Kidney epithelial cell (primary cell): Measurements from ENCODE around the gene RPS18. TPM values are rescaled to one million over a fixed set of nuclear protein-coding genes. Genes with fewer than 3 reads are reported as not detected.
"Not testable (repeated sequence)": the region's sequence is repeated elsewhere in the genome, so short reads cannot be mapped to it uniquely, and the experiment has no call there.

Experiments used
- DNase-seq: peaks from one replicate; pipeline ENCODE4 v3.0.0-alpha.2; 2010; ENCODE audit warnings: low read depth
- H3K27me3 ChIP-seq: 2 replicates; pipeline ENCODE4 v1.6.0; 2011; ENCODE audit warnings: low read length; ENCODE audit not compliant: control insufficient read depth, insufficient read depth
- H3K36me3 ChIP-seq: 2 replicates; pipeline ENCODE4 v1.5.1; 2011; ENCODE audit warnings: low read length; ENCODE audit not compliant: control insufficient read depth, insufficient read depth
- H3K4me3 ChIP-seq: 2 replicates; pipeline ENCODE4 v1.5.1; 2011; ENCODE audit warnings: low read depth, mild to moderate bottlenecking, control low read depth, low read length
- CTCF ChIP-seq: IDR thresholded peaks from 2 replicates; pipeline ENCODE4 v1.5.1; 2011; ENCODE audit warnings: mild to moderate bottlenecking, moderate library complexity, low read length, control low read depth, inconsistent platforms; ENCODE audit not compliant: insufficient read depth, poor library complexity, severe bottlenecking
- total RNA-seq: library from RNA; depleted of rRNA; stranded (reverse); fragments of >200 nt; gene quantifications from 2 replicates; pipeline ENCODE4 v1.2.3, GENCODE V29; 2015

RPS18 gene
- 6,267 and 7,360 TPM in 2 replicates for total RNA-seq

- Histone ChIP-seq H3K4me3 (peak within 1 kb of the TSS; percentile 69), H3K36me3 (peaks cover 3% of the 10 kb centered on the region), H3K27me3 (no peaks in the 10 kb centered on the region)
- TF ChIP-seq CTCF: no peak
- DNase-seq: peak; percentile 96
These were observed at the start of gene RPS18, which contains the start of gene VPS52 for GRCh38 chr6:33271468-33272274. TSS of gene RPS18 (plus strand) at chr6:33272075. CDS start at chr6:33272120, 45 bp downstream. TSS of gene VPS52 (minus strand) at chr6:33271876. CDS start at chr6:33271675, 201 bp downstream.

GRCh38 chr6:33226503-33227120 is 45.3 kb upstream of the RPS18 start:
- not testable (repeated sequence) for H3K36me3 ChIP-seq, H3K4me3 ChIP-seq, H3K27me3 ChIP-seq, DNase-seq

- peaks cover 13% of the 10 kb centered on the region for H3K27me3 ChIP-seq
- no peaks in the 10 kb centered on the region for H3K36me3 ChIP-seq
- DNase-seq: no peak
- no peak for TF ChIP-seq CTCF
- H3K4me3 ChIP-seq: no peak overlapping the region
These were observed 36.6 kb upstream of the RPS18 start for GRCh38 chr6:33235221-33235634.

- no peak for TF ChIP-seq CTCF
These were observed 35.5 kb upstream of the RPS18 start for GRCh38 chr6:33236328-33236727.

GRCh38 chr6:33236852-33237251 is 35.0 kb upstream of the RPS18 start:
- no peak overlapping the region for H3K4me3 ChIP-seq
- TF ChIP-seq CTCF: no peak
- H3K27me3 ChIP-seq: peaks cover 13% of the 10 kb centered on the region
- no peak for DNase-seq
- H3K36me3 ChIP-seq: no peaks in the 10 kb centered on the region

More at GRCh38 chr6:33236328-33236727, 35.5 kb upstream of the RPS18 start:
- Histone ChIP-seq H3K36me3 (no peaks in the 10 kb centered on the region), H3K4me3 (no peak overlapping the region), H3K27me3 (peaks cover 13% of the 10 kb centered on the region)
- no peak for DNase-seq

- Histone ChIP-seq H3K27me3 (peaks cover 13% of the 10 kb centered on the region), H3K36me3 (no peaks in the 10 kb centered on the region), H3K4me3 (no peak overlapping the region)
- DNase-seq: no peak
- no peak for TF ChIP-seq CTCF
These were observed 34.1 kb upstream of the RPS18 start for GRCh38 chr6:33237741-33238140.
